Measurements from ENCODE around the gene DNAJC13. TPM values are rescaled to one million over a fixed set of nuclear protein-coding genes. Genes with fewer than 3 reads are reported as not detected.

The DNAJC13 gene
- total RNA-seq, 4 donors from 2014 or later, result 30.2 to 60.2 (median 47.0) TPM

GRCh38 chr3:132587401-132587800 lies 170.1 kb downstream of the DNAJC13 start:
- TF ChIP-seq CTCF (IDR thresholded peaks at IDR 0.05), result no peak
- ATAC-seq (ENCODE audit: low FRiP score), result no peak
- DNase-seq (ENCODE audit: low spot score), result no peak

Other genes starting within 250 kb of the DNAJC13 start
- gene ACP3, start 100.1 kb upstream of the DNAJC13 start, total RNA-seq, result 1 to 10 TPM; 2.0 to 4.6 (median 4.2) TPM
- gene ACKR4, start 179.8 kb downstream of the DNAJC13 start, total RNA-seq, result 1 to 10 TPM in 3 of 4 donors, not detected in 1; 1.4 to 3.2 (median 2.8) TPM
- gene ACAD11, start 242.3 kb downstream of the DNAJC13 start, total RNA-seq, result 10 to 100 TPM; 25.7 to 41.3 (median 35.8) TPM
- 10 to 100 TPM; 22.6 to 41.8 (median 27.2) TPM for gene UBA5, start 242.8 kb downstream of the DNAJC13 start, total RNA-seq

Measured in omental fat pad (tissue), 4 donors.